Neutrophil (primary cell): ENCODE data around the gene CCDC81.
"Not testable (repeated sequence)": the region's sequence is repeated elsewhere in the genome, so short reads cannot be mapped to it uniquely, and the experiment has no call there.

Experiments used
- H3K27ac ChIP-seq: fragments of 200-600 bp; sonication (generic); 2 replicates; pipeline ENCODE4 v1.5.1; 2016; ENCODE audit warnings: mild to moderate bottlenecking, moderate library complexity
- H3K27me3 ChIP-seq: fragments of 200-600 bp; sonication (generic); 2 replicates; pipeline ENCODE4 v1.6.0; 2016; ENCODE audit warnings: mild to moderate bottlenecking
- H3K36me3 ChIP-seq: fragments of 200-600 bp; sonication (generic); 2 replicates; pipeline ENCODE4 v1.5.1; 2017
- H3K4me1 ChIP-seq, 2 experiments: fragments of 200-600 bp in 1 of 2; sonication (generic) in 1 of 2; 1 replicate in 1 of 2; 2 replicates in 1 of 2; pipeline versions ENCODE4 v1.5.1 to v1.6.1; 2013 to 2016; ENCODE audit warnings: low read depth in 1 of 2, low read length in 1 of 2, mild to moderate bottlenecking in 1 of 2, moderate library complexity in 1 of 2; ENCODE audit not compliant: control insufficient read depth in 1 of 2, insufficient read depth in 1 of 2
- H3K4me3 ChIP-seq, 2 experiments: fragments of 200-600 bp in 1 of 2; sonication (generic) in 1 of 2; 1 replicate in 1 of 2; 2 replicates in 1 of 2; pipeline ENCODE4 v1.5.1; 2013 to 2016; ENCODE audit warnings: low read depth in 1 of 2, low read length in 1 of 2, mild to moderate bottlenecking in 1 of 2, moderate library complexity in 1 of 2
- H3K9me3 ChIP-seq: fragments of 200-600 bp; sonication (generic); 2 replicates; pipeline ENCODE4 v1.5.1; 2016
- CTCF ChIP-seq: fragments of 200-600 bp; sonication (generic); IDR thresholded peaks from 2 replicates; pipeline ENCODE4 v1.5.1; 2016; ENCODE audit warnings: antibody characterized with exemption

The CCDC81 gene

GRCh38 chr11:86403458-86403857, 28.8 kb downstream of the CCDC81 start:
- TF ChIP-seq CTCF, result no peak
- Histone ChIP-seq H3K36me3 (no peaks in the 10 kb centered on the region), H3K27me3 (no peaks in the 10 kb centered on the region), H3K9me3 (no peaks in the 10 kb centered on the region), H3K4me1 (no peaks in the 10 kb centered on the region), H3K4me3 (no peak overlapping the region), H3K27ac (no peak overlapping the region)

GRCh38 chr11:86408845-86409244, 34.2 kb downstream of the CCDC81 start:
- H3K36me3 ChIP-seq, result no peaks in the 10 kb centered on the region
- TF ChIP-seq CTCF, result no peak
- no peaks in the 10 kb centered on the region for H3K4me1 ChIP-seq
- no peak overlapping the region for H3K4me3 ChIP-seq
- H3K27ac ChIP-seq, result no peak overlapping the region
- H3K9me3 ChIP-seq, result no peaks in the 10 kb centered on the region
- no peaks in the 10 kb centered on the region for H3K27me3 ChIP-seq

- no peak for TF ChIP-seq CTCF
- no peak overlapping the region for H3K27ac ChIP-seq
Observed at GRCh38 chr11:86414032-86414431, 39.3 kb downstream of the CCDC81 start.

GRCh38 chr11:86415026-86415425, 40.3 kb downstream of the CCDC81 start:
- TF ChIP-seq CTCF, result no peak
- no peak overlapping the region for H3K4me3 ChIP-seq

More at GRCh38 chr11:86414032-86414431, 39.3 kb downstream of the CCDC81 start:
- no peaks in the 10 kb centered on the region for H3K9me3 ChIP-seq
- no peaks in the 10 kb centered on the region for H3K4me1 ChIP-seq
- H3K4me3 ChIP-seq, result no peak overlapping the region
- no peaks in the 10 kb centered on the region for H3K36me3 ChIP-seq
- H3K27me3 ChIP-seq, result no peaks in the 10 kb centered on the region

GRCh38 chr11:86416494-86416893, 41.8 kb downstream of the CCDC81 start:
- Histone ChIP-seq H3K27me3 (no peaks in the 10 kb centered on the region), H3K27ac (no peak overlapping the region), H3K4me1 (no peaks in the 10 kb centered on the region), H3K36me3 (no peaks in the 10 kb centered on the region), H3K9me3 (no peaks in the 10 kb centered on the region), H3K4me3 (no peak overlapping the region)
- no peak for TF ChIP-seq CTCF

More at GRCh38 chr11:86415026-86415425, 40.3 kb downstream of the CCDC81 start:
- Histone ChIP-seq H3K27me3 (no peaks in the 10 kb centered on the region), H3K4me1 (no peaks in the 10 kb centered on the region), H3K9me3 (no peaks in the 10 kb centered on the region), H3K27ac (no peak overlapping the region), H3K36me3 (no peaks in the 10 kb centered on the region)

- H3K4me3 ChIP-seq, H3K36me3 ChIP-seq: not testable (repeated sequence)
Observed at GRCh38 chr11:86416951-86417350, 42.3 kb downstream of the CCDC81 start.

More at GRCh38 chr11:86416951-86417350, 42.3 kb downstream of the CCDC81 start:
- not testable (repeated sequence) for H3K27ac ChIP-seq, H3K27me3 ChIP-seq, H3K9me3 ChIP-seq, H3K4me1 ChIP-seq
